GM20000 (cell line): ENCODE data around the gene EFHC1.

Experiments used
- DNase-seq: peaks from one replicate; pipeline ENCODE4 v3.0.0; 2012; ENCODE audit warnings: low spot score
- CTCF ChIP-seq: IDR thresholded peaks from 2 replicates; pipeline ENCODE4 v1.5.1; 2012; ENCODE audit warnings: mild to moderate bottlenecking, control low read depth; ENCODE audit errors: extremely low read depth, missing control alignments

EFHC1 gene

GRCh38 chr6:52570291-52570700 is 150.2 kb downstream of the EFHC1 start:
- DNase-seq, result no peak
- no peak for TF ChIP-seq CTCF

DNA sequence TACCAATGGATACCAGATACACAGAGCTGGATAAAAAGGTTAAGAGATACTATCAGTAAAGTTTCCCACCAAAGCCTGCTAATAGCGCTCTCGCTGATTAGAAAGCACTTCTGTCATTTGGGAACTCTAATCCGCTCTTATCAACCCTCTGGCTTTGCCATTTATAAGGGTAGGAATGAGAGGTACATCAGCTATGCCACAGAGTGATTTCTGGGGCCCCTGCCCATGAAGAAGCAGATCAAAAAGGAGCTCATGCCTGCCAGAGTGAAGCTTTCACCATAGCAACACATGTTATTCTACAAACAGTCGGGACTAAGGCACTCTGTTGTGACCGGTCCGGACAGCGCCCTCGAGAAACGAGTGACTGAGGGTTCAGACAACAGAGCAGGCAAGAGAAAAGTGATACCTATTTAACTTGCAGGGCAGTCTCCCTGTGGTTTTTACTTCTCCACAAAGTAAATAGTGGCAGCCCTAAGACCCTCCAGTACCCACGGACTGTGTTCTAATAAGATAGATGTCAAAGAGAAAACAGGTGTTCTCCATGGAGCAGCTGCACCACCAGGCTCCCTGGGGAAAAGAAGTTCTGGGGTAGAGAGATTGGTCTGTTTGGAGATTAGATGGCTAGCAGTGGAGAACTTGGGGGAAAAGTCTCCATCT is 151.1 kb downstream of the EFHC1 start:
- TF ChIP-seq CTCF, result no peak
- no peak for DNase-seq

DNA sequence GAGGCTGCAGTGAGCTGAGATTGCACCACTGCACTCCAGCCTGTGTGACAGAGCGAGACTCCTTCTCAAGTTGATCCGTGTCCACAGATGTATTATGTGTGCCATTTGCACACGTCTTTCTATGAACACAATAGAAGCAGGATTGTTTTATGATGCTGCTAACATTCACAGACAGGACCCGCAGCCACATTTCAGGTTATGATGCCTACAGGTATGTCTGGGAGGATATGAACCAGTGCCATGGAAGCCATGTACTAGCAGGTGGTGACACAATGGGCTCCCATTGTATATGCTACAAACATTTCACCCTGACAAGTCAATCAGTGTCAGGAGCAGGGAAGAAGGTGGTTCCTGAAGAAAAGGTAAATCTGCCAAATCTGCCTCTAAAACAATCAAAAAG is 152.4 kb downstream of the EFHC1 start:
- TF ChIP-seq CTCF, result no peak
- no peak for DNase-seq

- no peak for TF ChIP-seq CTCF
- DNase-seq, result no peak
Observed at GRCh38 chr6:52573295-52573694, 153.2 kb downstream of the EFHC1 start.
